ENCODE results near the gene DNM3.
A peak's percentile ranks its signal among the peaks of the same experiment; 100 is the strongest.

Gene DNM3

DNA sequence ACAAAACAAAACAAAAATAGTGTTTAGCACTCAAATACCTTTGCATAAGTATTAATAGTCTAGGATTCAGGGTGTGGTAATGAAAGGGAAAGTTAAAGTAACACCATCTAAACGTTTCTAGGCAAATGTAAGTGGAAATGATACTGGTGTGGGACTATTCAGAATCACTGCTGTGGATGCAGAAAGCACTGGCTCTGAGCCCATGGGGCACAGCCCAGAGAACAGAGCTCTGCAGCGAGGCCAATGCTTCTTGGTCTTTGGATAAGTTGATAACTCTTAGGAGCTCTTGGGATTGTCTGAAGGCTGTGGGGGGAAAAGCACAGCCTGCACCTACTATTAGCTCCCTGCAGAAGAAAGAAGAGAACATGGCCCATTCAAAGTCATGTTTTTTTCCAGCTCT lies 21.4 kb upstream of the DNM3 start:
- DNase-seq = no peak

DNA sequence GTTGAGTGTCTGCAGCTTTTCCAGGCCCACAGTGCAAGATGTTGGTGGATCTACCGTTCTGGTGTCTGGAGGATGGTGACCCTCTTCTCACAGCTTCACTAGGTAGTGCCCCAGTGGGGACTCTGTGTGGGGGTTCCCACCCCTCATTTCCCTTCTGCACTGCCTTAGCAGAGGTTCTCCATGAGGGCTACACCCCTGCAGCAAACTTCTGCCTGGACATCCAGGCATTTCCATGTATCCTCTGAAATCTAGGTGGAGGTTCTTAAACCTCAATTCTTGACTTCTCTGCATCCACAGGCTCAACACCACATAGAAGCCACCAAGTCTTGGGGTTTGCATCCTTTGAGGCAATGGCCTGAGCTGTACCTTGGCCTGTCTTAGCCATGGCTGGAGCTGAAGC lies 14.3 kb upstream of the DNM3 start:
- no peak for DNase-seq

DNA sequence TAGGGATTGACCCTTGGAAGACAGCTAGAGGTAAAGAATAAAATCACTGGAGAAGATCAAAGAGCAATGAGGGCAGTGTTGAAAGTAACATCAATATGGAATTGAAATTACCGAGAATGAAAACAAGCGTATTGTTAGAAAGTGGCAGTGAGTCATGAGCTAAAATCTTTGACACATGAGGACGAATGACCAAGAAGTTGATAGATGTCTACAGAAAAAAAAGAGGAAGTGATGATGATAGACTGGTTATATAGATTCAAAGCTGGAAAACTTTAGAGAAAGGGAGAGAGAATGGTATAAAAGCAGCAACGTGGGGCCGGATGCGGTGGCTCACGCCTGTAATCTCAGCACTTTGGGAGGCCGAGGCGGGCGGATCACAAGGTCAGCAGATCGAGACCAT lies 12.5 kb upstream of the DNM3 start:
- DNase-seq = no peak

DNA sequence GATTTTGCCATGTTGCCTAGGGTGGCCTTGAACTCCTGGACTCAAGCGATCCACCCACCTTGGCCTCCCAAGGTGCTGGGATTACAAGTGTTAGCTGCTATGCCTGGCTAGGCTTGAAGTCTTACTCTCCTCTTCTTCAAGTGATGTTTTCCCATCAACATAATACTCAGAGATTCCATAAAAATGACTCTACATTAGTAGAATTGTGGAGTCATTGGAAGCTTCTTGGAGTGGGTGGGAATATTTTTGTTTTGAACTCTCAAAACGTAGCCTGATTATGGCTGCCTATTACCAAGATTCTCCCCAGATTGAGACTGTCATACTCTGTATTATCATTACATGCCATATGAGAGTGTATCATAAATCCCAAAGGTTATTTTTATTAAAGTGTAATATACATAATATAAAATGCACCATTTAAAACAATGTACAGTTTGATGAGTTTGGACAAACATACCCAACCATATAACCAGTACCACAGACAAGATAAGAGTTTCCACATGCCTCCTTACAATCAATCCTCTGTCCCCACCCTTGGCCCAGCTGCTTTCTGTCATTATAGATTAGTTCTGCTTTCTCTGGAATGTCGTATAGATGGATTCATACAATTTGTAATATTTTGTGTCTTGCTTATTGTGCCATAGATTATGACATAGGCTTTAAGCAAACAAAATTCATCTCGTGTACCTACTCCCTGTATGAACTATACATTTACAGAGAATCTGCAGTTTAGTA lies 8.0 kb upstream of the DNM3 start:
- no peak for DNase-seq

DNA sequence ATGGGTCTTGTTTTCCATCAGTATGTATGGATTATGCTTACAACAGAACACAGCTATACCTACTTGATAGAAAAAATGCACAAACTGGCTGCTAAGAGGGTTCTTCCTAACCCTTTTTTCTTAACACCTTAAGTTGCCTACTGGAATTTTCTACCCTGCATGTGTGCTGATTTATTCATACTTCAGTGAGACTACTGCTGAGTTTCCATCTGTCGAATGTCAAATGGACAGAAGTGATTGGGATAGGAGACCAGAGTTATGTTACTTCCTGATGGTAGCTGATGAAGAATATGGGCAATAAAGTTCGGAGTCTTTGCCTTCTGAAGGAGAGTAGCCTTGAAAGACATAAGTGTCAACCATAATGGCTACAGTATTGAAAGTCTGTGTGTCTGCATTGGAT lies 6.5 kb upstream of the DNM3 start:
- DNase-seq = no peak

DNA sequence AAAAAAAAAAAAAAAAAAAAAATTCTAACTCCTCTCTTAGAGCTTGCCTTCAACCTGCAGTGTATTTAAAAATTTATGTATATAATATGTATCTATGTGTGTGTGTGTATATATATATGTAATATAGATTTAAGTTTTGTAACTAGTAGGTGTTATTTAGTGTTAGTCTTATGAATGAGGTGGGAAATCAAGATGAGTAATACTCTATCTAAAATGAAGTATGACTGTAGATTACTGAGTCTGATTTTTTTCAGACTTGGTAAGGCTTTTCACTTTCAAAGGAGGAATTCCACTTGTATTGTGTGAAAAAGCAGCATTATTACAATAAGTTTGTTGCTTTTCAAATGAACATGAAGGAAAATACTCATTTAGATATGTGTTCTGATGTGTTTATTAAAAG lies 5.4 kb upstream of the DNM3 start:
- DNase-seq = no peak

DNA sequence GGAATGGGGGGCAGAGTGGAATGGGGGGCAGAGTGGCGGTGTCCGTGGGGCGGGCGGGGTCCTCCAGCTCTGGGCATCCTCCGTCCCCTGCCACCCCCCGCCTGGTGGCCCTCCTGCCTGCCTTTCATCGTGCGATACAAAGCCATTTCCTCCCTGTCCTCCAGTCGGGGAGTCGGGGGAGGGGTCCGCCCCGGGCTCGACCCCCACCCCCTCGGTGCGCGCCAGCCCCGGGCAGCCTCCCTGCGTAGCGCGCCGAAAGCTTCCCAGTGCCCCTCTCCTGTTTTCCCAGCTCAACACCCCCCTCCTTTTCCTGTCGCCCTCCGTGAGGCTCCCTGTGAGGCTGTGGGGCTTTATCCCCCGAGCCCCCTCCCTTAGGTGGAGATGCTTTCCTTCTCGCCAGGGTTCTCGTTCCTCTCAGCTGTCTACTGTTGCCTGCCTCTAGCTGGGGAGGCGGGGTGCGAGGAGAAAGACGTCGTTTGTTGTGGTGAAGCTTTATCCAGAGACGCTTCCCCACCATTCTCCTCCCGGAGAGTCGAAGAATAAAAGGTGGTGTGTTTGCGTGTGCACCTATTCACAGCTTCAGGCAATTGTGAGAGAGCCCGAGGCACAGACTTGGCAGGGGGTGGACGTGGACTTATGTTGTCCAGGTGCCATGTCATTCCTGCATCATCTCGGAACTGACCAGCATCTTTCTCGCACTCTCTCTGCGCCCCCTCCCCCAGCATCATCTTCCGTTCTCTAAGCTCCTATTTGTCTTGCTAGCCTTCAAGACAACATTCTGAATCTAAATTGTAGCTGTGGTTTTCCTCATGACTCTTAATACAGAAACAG lies 848 bp downstream of the DNM3 start:
- peak; percentile 8 for DNase-seq

DNA sequence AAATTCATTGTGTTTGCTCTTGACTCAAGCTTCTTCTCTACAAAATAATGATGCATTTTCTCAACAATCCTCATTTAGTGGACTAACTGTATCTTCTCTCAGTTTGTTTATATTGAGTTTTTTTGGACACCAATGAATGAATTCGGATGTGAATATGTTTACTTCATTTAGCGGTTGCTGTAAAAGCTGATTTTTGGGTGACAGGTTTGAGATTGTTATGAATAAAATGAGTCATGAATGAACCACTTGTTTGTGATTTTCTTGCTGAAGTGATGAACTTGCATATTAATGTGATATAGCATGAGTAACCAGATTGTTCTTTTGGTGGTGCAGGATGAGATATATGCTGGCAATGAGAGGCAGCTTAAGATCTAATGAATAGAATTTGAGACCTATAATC lies 3.1 kb downstream of the DNM3 start:
- DNase-seq = no peak

DNA sequence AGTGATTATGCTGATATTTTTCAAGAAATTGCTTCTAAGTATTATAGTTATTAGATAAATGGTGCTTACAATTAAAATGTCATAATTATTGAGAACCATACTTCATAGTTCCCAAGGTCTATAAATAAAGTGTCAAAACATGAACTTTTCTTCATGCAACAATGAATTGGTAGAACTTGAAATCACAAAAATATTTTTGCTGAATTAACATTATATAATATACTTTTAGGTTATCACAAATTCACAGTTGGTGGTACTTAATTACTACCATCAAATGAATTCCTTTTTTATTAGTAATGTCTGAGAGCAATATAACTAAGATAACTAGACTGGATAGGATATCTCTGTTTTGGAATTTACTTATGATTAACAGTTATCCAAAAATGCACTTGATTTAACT lies 4.7 kb downstream of the DNM3 start:
- DNase-seq = no peak

DNA sequence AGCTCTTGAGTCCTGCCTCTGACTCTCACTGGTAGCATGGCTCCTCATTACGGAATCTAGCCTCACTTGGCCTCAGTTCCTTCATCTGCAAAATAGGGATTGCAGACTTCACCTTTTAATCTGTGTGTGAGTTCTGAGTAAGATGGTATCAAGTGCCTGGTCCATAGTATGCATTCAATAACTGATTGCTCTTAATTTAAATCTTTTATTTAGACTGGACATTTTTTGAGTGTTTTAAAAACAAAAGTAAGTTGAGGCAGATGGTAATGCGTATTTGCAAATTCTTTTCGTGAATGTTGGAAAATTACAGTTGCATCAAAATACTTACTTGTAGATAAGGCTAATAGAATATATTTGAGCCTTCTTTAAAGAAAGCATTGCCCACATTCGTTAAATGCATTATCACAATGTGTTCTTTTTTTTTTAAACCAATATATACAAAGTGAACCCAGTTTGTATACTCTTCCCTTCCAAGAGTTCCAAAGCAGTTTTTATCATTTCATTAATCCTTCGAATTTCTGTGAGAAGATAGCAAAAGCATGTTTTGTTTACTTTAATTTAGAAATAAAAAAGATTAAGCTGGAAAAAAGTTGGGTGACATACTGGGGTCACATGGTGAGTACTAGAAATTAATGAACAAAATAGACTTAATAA lies 8.1 kb downstream of the DNM3 start:
- no peak for DNase-seq

DNA sequence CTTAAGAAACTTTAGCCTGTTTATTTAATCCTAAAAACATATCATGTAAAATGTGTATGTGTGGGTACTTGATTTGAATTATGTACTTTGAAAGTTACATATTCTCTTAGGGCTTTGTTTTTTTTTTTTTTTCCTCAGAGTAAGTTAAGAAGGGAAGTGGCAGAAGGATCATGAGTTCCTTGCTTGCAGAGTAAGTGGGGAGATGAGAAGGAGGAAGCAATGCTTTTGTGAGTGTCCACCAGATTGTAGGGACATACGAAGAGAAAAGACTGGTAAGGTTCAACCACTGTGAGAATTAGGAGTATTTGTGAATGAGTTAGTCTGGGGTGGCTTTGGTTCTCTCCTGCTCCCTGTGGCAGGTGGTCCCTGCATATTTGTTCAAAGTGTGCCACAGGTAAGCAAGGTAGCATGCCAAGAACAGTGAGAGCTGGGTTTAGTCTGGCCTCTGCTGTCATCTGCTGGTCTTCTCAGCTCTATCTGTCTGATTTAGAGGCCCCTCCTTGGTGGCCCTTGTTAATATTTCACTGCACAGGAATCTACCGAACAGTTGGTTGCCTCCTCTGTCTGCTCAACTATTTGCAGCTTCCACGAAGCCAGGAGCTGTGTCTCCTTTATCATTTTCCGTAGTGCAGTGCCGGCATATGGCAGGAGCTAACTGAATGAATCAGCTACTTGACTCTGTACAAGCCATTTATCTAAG lies 9.5 kb downstream of the DNM3 start:
- no peak for DNase-seq

DNA sequence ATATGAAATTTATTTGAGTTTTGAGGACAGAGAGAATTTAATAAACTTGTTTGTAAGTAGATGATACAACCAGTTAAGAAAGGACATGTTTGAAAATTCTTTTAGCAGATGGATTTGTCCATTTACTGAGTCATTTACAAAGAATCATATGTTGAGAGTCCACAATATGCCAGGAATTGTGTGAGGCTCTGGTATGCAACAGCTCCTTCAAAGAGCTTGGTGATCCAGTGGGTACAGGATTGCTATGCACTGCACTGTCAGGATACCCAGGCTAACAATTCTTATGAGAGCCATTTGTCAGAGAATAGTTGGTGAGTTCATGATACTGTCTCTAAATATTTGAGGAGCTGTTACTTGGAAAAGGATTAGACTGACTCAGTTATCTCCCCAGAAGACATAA lies 11.0 kb downstream of the DNM3 start:
- no peak for DNase-seq

DNA sequence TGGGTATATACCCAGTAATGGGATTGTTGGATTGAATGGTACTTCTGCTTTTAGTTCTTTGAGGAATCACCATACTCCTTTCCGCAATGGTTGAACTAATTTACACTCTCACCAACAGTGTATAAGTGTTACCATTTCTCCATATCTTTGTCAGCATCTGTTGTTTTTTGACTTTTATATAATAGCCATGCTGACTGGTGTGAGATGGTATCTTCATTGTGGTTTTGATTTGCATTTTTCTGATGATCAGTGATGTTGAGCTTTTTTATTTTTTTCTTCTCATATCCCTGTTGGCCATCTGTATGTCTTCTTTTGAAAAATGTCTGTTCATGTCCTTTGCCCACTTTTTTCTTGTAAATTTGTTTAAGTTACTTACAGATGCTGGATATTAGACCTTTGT lies 14.1 kb downstream of the DNM3 start:
- no peak for DNase-seq

DNA sequence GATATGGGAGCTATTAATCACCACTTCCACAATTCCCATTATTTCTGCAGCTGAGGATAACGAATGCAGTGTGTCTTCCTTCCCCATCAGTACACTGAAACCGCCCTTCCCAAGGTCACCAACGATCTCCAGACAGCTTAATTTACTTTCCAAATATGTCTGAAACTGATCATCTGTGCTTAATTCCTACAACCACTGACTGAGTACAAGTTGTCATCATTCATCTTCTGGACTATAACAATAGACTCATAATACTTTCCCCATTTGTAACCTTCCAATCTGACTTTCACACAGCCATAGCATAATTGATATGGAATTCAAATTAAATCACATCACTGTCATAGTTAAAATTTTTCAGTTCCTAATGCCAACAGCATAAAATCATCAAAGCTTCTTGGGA lies 17.4 kb downstream of the DNM3 start:
- DNase-seq = no peak

DNA sequence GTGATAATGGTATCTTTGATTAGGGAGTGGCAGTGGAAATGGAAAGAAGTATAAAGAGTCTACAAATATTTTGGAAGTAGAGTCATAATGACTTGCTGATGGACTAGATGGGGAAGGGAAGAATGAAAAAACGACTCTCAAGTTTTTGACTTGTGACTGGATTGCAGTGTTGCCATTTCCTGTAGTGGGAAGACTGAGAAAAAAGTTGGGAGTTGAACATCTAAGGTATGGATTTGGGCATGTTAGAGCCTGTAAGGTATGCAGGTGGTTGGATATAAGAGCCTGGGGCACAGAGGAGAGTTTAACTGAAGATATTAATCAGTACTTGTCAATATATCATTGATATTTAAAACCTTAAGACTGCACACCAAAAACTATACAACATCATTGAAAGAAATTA lies 19.4 kb downstream of the DNM3 start:
- DNase-seq = no peak

DNA sequence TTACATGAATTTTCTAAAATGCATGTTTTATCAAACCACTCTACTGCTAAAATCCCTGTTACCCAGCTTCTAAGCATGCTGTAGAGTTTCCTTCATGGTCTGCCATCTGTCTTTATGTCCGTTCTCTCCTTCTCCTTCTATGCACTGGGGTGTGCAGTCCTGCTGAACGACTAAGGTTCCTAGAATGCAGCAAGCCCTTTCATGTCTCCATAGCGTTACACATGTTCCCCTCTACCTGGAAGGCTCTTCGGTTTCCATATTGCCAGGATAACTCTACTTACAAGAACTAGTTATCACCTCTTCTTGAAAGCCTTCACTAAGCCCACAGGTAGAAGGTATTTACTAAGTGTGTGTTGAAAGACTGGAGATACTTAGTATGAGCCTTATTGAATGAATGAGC lies 22.2 kb downstream of the DNM3 start:
- no peak for DNase-seq

DNA sequence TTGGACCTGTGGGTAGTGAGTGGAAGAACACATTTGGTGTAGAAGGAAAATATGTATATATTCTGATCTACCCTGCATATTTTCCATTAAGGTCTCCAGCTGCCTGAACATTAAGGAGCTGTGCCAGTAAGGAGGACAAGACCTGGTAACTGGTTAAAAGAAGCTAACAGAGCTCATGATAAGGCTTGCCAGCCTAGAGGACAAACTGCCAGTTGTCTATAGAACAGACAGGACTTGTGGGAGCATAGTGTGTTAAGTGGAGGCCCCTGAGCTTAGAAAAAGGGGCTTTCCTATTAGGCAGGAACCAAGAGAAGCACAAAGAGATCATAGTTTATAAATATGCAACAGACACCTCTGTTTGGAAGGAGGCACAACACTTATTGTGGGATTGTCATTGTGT lies 23.0 kb downstream of the DNM3 start:
- no peak for DNase-seq

DNA sequence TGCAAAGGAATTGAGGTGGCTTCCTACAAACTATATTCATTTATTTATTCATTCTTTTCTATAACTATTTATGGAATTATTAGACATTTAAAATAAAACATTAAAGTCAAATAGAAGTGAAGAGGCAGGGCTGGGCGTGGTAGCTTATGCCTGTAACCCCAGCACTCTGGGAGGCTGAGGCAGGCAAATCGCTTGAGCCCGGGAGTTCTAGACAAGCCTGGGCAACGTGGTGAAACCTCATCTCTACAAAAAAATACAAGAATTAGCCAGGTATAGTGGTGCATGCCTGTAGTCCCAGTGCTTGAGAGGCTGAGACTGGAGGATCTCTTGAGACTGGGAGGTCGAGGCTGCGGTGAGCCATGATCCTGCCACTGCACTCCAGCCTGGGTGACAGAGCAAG lies 23.8 kb downstream of the DNM3 start:
- no peak for DNase-seq

DNA sequence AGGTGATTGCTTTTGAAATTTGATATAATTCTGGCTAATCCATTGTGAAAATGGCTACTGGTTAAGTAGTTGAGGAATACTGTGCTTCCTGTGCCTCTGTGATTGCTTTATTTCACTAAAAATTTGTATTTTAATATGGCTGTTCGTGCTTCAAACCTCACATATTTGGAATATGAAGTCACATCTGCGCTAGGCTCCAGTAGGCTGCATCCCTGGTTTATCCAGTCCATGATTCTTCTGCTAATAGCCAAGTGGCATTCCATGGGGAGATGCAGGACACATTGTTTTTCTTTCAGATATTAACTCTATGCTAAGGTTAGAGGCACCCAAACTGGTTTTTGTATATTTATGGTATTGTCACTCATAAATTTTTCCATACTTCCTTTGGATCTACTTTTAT lies 25.9 kb downstream of the DNM3 start:
- no peak for DNase-seq

DNA sequence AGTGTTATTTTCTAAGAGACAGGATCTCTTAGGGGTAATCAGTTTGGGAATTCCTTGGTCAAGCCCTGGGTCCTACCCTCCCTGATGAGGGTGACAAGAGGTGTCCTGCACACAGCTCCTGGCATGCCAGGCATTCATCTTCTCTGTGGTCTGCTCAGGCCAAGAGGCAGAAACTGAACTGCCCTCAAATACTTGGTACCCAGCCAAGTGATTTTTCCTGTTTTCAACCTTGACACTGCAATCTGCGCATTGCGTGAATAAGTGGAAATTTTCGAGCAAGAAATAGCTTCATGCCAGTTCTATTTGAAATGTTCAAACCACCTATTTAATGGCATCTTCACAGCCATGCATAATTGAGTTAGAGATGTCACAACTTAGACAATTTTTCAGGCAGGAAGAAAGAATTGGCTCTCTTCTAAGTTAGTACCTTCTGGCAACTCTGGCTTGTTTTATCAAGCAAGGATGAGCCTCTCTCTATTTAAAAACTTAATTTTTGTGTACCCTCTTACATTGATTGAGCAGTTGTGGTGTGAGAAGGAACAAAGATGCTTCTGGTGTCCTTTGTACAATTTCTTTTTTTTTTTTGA lies 27.0 kb downstream of the DNM3 start:
- no peak for DNase-seq

DNA sequence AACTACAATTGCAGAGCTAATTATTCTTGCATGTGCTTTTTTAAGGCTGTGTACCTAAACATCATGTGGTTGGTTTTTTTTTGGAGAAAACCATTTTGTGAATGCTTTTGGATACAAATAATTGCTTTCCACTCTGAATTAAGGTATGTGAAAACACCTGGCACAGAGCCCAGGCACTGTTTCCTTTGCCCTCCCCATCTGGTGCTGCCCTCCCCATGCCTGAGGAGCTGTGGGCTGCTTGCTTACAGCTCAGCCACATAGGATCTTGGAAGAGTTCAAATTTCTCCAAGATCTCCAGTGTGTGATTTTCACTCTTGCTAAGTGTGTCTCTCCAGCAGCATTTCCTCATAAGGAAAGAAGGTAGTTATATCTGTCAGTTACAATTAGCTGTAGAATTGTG lies 27.8 kb downstream of the DNM3 start:
- DNase-seq = no peak

DNA sequence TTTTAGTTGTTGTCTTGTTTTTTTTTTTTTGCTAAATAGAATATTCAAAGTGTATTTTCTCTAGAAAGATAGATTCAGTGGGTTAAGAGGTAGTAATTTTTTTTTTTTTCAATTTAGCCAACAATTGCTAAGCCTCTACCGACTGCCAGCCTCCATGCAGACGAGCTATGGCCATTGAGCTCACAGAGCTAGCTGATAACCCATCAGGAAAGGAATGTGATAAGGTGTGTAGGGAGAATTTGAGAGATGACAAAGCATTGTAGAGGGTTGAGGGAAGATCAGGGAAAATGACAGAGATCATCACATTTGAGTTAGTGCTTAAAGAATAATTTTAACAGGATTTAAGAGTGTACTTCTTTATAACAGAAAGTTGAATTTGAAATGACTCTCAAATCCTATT lies 30.6 kb downstream of the DNM3 start:
- DNase-seq = no peak

DNA sequence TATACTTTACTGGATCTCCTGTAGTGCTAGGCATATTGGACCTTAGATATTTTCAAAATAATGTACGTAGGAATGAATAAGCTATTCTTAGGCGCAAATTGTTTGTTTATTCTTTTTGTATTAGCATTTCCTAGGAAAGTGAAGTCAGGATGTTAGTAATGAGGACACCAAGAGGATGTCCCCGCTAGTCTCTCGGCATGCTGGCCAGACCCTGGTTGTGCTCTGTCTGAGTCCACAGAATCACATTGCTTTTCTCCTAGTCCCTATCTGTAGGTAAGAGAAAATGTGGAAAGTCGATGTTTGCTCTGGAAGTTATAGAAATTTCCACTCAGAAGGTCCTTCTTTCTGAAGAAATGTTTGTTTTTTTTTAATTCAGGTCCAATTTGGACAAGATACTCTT lies 31.1 kb downstream of the DNM3 start:
- no peak for DNase-seq

Measured in stimulated activated CD4-positive, alpha-beta T cell treated with anti-CD3 and anti-CD28 coated beads, Interleukin-4, amount 100 ng/mL, for 1 hour (primary cell).